Peyer's patch (tissue), 4 donors: Measurements from ENCODE around the gene ENAH. TPM values are rescaled to one million over a fixed set of nuclear protein-coding genes. Genes with fewer than 3 reads are reported as not detected.

ENCODE experiments used
- DNase-seq, 3 donors: peaks; one replicate each; pipeline ENCODE4 v3.0.0-alpha.2; 2017 to 2019
- H3K27ac ChIP-seq, 4 donors: fragments of 200-600 bp; sonication (generic); one replicate each; pipeline ENCODE4 v1.5.1; 2016 to 2019
- H3K27me3 ChIP-seq, 2 donors: fragments of 200-600 bp; sonication (generic); one replicate each; pipeline ENCODE4 v1.5.1; 2019
- H3K36me3 ChIP-seq, 3 donors: fragments of 200-600 bp; sonication (generic); one replicate each; pipeline ENCODE4 v1.5.1; 2016 to 2019
- H3K4me1 ChIP-seq, 4 donors: fragments of 200-600 bp; sonication (generic); one replicate each; pipeline ENCODE4 v1.5.1; 2016 to 2019
- H3K4me3 ChIP-seq, 4 donors: fragments of 200-600 bp; sonication (generic); 1 replicate in 3 of 4; 2 replicates in 1 of 4; pipeline ENCODE4 v1.5.1; 2016 to 2019; ENCODE audit warnings: mild to moderate bottlenecking in 1 of 4
- H3K9me3 ChIP-seq, 4 donors: fragments of 200-600 bp; sonication (generic); one replicate each; pipeline ENCODE4 v1.5.1; 2016 to 2019; ENCODE audit warnings: mild to moderate bottlenecking in 1 of 4
- POLR2A ChIP-seq, 2 donors: fragments of 450-650 bp; IDR thresholded peaks; one replicate each; pipeline ENCODE4 v1.5.1; 2017; ENCODE audit warnings: antibody characterized with exemption in 2 of 2, mild to moderate bottlenecking in 2 of 2, moderate library complexity in 2 of 2
- total RNA-seq, 4 donors: library from RNA; depleted of rRNA; stranded (reverse); fragments of >200 nt; gene quantifications; one replicate each; pipeline ENCODE4 v1.1.0, GENCODE V29; 2016
- TF ChIP-seq, protein P1 (sequence below), 6 experiments: fragments of 450-650 bp in 4 of 6; fragments of 200-600 bp in 2 of 6; sonication (generic) in 1 of 6; IDR thresholded peaks; one replicate each; pipeline ENCODE4 v1.5.1; 2017 to 2019; ENCODE audit warnings: antibody characterized with exemption in 6 of 6, mild to moderate bottlenecking in 3 of 6, moderate library complexity in 1 of 6

Gene ENAH
- total RNA-seq, 4 donors from 2014 or later: 7.6 to 51.2 (median 16.5) TPM

DNA sequence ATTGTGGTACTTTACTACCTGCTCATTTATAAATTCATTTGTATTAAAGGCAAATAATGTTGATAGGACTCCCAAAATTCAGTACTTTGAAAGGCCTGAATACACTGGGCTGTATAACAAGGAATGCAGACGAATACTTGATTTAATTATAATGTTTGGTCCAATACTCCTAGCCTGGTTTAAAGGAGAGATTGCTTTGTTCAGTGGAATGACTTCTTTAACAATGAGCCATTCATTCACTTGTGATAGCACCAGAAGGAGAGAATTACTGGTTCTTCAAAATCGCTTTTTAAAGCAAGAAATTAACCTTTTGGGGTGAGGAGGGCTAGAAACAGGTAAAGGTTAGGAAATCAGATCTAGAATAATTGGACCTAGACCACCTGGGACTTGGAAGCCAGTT, 28.3 kb upstream of the ENAH start:
- no peak overlapping the region for H3K4me3 ChIP-seq
- H3K36me3 ChIP-seq: no peaks in the 10 kb centered on the region
- H3K27ac ChIP-seq: no peak overlapping the region
- no peaks in the 10 kb centered on the region for H3K27me3 ChIP-seq
- no peak for TF ChIP-seq POLR2A (IDR thresholded peaks at IDR 0.05)
- TF ChIP-seq, protein P1, sequence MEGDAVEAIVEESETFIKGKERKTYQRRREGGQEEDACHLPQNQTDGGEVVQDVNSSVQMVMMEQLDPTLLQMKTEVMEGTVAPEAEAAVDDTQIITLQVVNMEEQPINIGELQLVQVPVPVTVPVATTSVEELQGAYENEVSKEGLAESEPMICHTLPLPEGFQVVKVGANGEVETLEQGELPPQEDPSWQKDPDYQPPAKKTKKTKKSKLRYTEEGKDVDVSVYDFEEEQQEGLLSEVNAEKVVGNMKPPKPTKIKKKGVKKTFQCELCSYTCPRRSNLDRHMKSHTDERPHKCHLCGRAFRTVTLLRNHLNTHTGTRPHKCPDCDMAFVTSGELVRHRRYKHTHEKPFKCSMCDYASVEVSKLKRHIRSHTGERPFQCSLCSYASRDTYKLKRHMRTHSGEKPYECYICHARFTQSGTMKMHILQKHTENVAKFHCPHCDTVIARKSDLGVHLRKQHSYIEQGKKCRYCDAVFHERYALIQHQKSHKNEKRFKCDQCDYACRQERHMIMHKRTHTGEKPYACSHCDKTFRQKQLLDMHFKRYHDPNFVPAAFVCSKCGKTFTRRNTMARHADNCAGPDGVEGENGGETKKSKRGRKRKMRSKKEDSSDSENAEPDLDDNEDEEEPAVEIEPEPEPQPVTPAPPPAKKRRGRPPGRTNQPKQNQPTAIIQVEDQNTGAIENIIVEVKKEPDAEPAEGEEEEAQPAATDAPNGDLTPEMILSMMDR (IDR thresholded peaks at IDR 0.05): no peak
- no peaks in the 10 kb centered on the region for H3K4me1 ChIP-seq
- DNase-seq: no peak
- H3K9me3 ChIP-seq: no peaks in the 10 kb centered on the region

DNA sequence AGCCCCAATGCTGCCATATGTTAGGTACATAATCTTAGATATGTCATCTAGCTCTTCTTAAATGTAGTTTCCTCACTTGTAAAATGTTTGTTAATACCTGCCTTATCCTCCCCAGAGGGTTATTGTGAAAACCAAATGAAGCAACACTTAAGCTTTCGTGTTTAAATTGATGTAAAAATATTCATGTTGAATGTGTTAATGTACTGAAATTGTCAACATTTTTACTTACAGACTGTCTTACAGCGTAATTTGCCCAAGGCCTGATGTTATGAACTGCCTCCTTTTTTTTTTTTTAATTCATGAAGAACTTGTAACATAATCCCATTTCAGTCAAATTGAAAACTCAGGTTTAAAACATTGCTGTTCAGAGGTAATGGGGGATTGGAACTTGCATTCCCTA, 25.6 kb upstream of the ENAH start:
- no peaks in the 10 kb centered on the region for H3K27me3 ChIP-seq

DNA sequence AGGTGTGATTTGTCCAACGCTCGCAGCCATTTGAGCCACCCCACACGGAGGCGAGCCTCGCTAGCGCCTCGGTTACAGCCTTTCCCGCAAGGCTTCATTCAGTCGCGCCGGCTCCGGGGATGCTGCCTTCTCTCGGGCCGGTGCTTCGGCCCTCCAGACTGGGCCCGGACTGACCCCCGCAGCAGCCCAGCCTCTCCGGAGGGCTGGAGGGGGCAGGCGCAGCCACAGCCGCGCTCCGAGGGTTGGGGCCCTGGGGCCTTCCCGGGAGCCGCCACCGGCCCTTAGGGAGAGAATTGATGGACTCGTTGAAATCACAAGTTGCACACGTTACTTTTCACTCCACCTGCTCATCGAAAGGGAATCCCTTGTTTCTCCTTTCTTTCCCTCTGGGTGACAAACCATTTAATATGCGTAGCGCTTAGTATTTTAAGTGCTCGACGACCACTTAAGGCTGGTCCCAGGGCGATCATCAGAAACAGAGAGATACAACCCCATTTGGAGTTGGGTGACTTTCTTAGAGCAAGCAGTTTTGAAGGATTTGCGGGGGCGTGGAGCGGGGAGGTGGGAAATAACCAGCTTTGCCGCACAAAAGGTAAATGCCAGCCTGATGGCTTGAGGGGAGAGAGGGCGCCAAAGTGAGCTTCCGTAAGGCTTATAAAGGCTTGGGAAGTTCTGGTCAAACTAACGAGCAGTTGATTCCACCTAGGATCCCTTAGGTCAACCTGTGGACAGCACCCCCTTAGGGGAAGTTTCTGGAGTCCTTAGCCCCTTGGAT, 24.6 kb upstream of the ENAH start:
- Histone ChIP-seq H3K4me3 (peak overlapping the region in 1 of 4 donors; percentile 3), H3K27me3 (no peaks in the 10 kb centered on the region), H3K9me3 (no peaks in the 10 kb centered on the region), H3K27ac (no peak overlapping the region), H3K36me3 (no peaks in the 10 kb centered on the region), H3K4me1 (no peaks in the 10 kb centered on the region)
- TF ChIP-seq, protein P1 (IDR thresholded peaks at IDR 0.05): no peak
- no peak for TF ChIP-seq POLR2A (IDR thresholded peaks at IDR 0.05)
- DNase-seq: no peak

More for the DNA sequence above, 25.6 kb upstream of the ENAH start:
- H3K9me3 ChIP-seq: no peaks in the 10 kb centered on the region
- H3K36me3 ChIP-seq: no peaks in the 10 kb centered on the region
- no peak for DNase-seq
- no peak for TF ChIP-seq POLR2A (IDR thresholded peaks at IDR 0.05)
- TF ChIP-seq, protein P1 (IDR thresholded peaks at IDR 0.05): no peak
- H3K4me3 ChIP-seq: no peak overlapping the region
- H3K4me1 ChIP-seq: no peaks in the 10 kb centered on the region
- no peak overlapping the region for H3K27ac ChIP-seq

DNA sequence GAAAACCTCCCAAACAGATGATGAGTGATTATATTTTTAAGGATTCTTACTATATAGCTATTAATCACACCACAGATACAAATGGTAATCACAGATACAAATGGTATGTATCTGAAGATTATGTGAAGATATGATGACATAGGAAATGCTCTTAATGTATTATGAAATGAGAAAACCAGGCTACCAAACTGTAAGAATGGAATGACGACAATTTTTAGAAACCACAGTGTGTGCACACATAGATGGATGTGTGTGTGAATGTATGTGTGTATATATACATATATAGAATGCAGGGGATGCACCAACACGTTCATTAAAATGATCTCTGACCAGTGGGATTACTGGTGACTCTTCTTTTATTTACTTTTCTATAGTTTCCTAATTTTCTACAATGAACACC, 21.5 kb upstream of the ENAH start:
- TF ChIP-seq, protein P1 (IDR thresholded peaks at IDR 0.05): no peak
- TF ChIP-seq POLR2A (IDR thresholded peaks at IDR 0.05): no peak
- no peaks in the 10 kb centered on the region for H3K36me3 ChIP-seq
- H3K27ac ChIP-seq: no peak overlapping the region
- no peak for DNase-seq
- H3K27me3 ChIP-seq: no peaks in the 10 kb centered on the region
- H3K4me1 ChIP-seq: no peaks in the 10 kb centered on the region
- H3K4me3 ChIP-seq: no peak overlapping the region
- no peaks in the 10 kb centered on the region for H3K9me3 ChIP-seq

DNA sequence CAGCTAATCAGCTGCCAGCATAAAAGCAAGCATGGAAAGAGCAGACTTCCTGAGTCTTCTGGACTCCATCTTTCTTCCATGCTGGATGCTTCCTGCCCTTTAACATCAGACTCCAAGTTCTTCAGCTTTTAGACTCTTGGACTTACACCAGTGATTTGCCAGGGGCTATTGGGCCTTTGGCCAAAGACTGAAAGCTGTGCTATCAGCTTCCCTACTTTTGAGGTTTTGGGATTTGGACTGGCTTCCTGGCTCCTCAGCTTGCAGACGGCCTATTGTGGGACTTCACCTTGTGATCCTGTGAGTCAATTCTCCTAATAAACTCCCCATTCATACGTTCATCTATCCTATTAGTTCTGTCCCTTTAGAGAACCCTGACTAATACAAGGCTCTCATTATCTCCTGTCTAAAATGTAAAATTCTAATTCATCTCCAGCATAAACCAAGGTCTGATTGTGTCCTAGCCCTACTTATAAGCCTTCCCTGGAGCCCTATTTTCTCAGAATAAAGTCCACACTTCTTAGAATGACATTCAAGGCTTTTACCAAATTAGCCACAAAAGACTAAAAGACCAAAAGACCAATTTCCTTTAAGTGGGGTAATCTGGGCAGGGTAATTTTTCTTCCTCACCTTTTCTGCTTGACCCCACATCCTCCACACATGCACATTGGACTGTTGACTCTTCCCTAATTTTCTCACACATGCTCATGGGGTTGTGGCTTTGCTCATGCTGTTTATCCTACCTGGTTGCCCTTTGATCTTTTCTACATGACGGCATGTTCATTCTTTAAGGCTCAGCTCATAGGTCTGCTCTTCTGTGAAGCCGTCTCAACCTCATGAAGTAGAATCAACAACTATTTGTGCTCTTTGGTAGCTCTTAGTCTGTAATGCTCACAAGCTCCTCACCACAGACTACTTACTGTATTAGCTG, 18.1 kb upstream of the ENAH start:
- H3K27ac ChIP-seq: no peak overlapping the region
- H3K36me3 ChIP-seq: no peaks in the 10 kb centered on the region
- TF ChIP-seq POLR2A (IDR thresholded peaks at IDR 0.05): no peak
- TF ChIP-seq, protein P1 (IDR thresholded peaks at IDR 0.05): no peak
- H3K4me3 ChIP-seq: no peak overlapping the region
- H3K4me1 ChIP-seq: no peaks in the 10 kb centered on the region
- no peaks in the 10 kb centered on the region for H3K27me3 ChIP-seq
- no peak for DNase-seq
- H3K9me3 ChIP-seq: no peaks in the 10 kb centered on the region
